ENCODE results near the gene RNF141. TPM values are rescaled to one million over a fixed set of nuclear protein-coding genes. Genes with fewer than 3 reads are reported as not detected.

The RNF141 gene
- total and polyA plus RNA-seq, 7 donors = 13.1 to 30.3 (median 22.8) TPM

DNA sequence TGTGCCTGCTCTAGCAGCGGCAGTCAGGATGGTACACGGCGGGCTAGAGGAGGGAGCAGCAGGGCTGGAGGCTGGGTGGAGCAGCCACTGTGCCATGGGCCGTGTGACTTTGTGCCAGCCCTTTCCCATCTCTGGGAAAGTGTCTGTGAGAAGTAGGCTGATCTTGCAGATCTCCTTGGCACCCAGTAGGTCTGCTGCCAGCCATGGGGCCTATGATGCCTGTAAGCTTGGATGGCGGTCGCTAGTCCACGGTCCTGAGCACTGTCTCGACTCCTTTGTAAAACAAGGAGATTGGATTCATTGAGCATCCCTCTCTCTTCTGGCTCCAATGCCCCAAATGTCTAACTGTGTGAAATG, 63.3 kb downstream of the RNF141 start:
- Histone ChIP-seq H3K36me3 (no peaks in the 10 kb centered on the region), H3K27ac (no peak overlapping the region), H3K9me3 (no peaks in the 10 kb centered on the region), H3K4me1 (no peaks in the 10 kb centered on the region), H3K27me3 (no peaks in the 10 kb centered on the region), H3K4me3 (no peak overlapping the region)
- no peak for DNase-seq
- intact Hi-C loops (cut with DNase I) = no loop called here
- TF ChIP-seq POLR2AphosphoS5 (IDR thresholded peaks at IDR 0.05) (no peak), POLR2A (IDR thresholded peaks at IDR 0.05) (no peak), EP300 (IDR thresholded peaks at IDR 0.05) (no peak)
- TF ChIP-seq, protein P1, sequence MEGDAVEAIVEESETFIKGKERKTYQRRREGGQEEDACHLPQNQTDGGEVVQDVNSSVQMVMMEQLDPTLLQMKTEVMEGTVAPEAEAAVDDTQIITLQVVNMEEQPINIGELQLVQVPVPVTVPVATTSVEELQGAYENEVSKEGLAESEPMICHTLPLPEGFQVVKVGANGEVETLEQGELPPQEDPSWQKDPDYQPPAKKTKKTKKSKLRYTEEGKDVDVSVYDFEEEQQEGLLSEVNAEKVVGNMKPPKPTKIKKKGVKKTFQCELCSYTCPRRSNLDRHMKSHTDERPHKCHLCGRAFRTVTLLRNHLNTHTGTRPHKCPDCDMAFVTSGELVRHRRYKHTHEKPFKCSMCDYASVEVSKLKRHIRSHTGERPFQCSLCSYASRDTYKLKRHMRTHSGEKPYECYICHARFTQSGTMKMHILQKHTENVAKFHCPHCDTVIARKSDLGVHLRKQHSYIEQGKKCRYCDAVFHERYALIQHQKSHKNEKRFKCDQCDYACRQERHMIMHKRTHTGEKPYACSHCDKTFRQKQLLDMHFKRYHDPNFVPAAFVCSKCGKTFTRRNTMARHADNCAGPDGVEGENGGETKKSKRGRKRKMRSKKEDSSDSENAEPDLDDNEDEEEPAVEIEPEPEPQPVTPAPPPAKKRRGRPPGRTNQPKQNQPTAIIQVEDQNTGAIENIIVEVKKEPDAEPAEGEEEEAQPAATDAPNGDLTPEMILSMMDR (IDR thresholded peaks at IDR 0.05) = no peak
- WGBS, 2 donors = 97 to 98% methylated on average over 8 of the region's 8 CpGs

DNA sequence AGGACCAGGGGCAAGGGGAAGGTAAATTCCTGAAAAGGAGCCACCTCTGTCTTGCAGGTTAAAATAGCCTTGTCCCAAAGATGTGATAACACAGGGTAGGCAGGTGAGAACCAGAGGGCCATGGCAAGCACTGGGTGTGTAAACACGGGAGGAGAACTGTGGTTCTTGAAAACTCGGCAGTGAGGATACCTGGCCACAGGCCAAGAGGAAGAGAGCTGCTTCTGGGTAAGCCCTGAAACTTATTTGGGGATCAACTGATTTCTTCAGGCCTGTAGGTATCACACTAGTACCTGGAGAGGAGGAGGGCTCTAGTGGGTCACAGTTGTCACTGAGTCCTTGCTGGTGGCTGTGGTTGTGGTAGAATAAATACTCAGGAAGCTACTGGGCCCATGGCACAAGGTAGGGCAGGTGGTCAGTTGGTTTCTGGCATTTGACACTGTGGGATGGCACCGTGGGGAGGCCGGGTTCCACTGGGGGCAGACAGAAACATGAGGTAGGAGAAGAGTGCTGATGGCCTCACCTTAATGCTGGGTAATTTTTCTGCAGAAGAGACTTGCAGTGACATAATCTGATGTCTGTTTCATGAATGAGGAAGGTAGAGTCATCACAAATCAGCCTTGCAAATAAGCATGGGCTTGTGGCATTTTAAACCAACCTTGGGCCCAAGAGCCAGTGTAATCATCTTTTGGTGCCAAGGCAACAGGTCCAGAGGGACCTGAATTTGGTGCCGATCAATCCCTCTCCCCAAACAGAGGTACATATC, 63.9 kb downstream of the RNF141 start:
- Histone ChIP-seq H3K9me3 (no peaks in the 10 kb centered on the region), H3K36me3 (no peaks in the 10 kb centered on the region), H3K27me3 (no peaks in the 10 kb centered on the region), H3K27ac (no peak overlapping the region), H3K4me3 (no peak overlapping the region), H3K4me1 (no peaks in the 10 kb centered on the region)
- DNase-seq = no peak
- intact Hi-C loops (cut with DNase I) = no loop called here
- TF ChIP-seq, protein P1 (IDR thresholded peaks at IDR 0.05) = no peak
- TF ChIP-seq POLR2AphosphoS5 (IDR thresholded peaks at IDR 0.05) (no peak), POLR2A (IDR thresholded peaks at IDR 0.05) (no peak), EP300 (IDR thresholded peaks at IDR 0.05) (no peak)
- 64 to 68% methylated on average over 5 of the region's 5 CpGs for WGBS, 2 donors

DNA sequence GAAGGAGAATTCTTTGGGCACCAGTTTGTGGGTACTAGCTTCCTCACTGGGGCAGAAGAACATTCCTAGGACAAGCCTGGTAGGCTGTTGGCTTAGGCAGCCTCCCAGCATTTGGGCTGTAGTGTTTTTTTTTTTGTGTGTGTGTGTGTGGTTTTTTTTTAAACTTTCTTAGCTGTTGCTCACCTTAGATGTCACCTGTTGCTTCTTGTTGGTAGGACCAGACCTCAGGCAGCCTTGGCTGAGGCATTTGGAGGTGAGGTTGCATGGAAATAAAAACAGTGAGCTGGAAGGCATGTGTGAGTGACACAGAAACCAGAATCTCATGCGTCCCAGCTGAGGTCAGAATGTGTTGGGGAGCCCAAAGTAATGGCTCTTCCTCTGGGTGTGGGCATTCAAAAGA, 64.6 kb downstream of the RNF141 start:
- Histone ChIP-seq H3K36me3 (no peaks in the 10 kb centered on the region), H3K4me3 (no peak overlapping the region), H3K9me3 (no peaks in the 10 kb centered on the region), H3K27ac (no peak overlapping the region), H3K4me1 (no peaks in the 10 kb centered on the region), H3K27me3 (no peaks in the 10 kb centered on the region)
- WGBS, 2 donors = 92 to 95% methylated on average over 1 of the region's 1 CpG
- intact Hi-C loops (cut with DNase I) = no loop called here
- no peak for DNase-seq
- TF ChIP-seq POLR2AphosphoS5 (IDR thresholded peaks at IDR 0.05) = no peak
- TF ChIP-seq EP300 (IDR thresholded peaks at IDR 0.05) = no peak
- TF ChIP-seq, protein P1 (IDR thresholded peaks at IDR 0.05) = no peak
- no peak for TF ChIP-seq POLR2A (IDR thresholded peaks at IDR 0.05)

DNA sequence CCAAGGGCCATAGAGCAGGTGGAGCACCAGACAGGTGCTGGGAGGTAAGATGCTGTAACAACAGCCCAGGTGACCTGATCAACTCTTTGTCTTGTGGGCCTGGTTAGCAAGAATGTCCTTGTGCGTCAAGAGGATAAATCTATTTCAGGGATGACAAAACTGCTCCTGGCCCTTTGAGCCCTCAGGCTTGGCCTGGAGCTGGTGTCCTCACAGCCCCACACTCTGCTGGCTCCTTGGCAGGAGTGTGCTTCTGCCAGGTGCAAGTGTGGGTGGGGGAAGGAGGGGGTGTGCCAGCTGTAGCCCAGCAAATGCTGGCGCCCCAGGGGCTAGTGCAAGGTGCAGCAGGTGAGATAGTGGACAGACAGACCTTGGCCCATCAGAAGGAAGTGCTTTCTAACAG, 66.4 kb downstream of the RNF141 start:
- Histone ChIP-seq H3K9me3 (no peaks in the 10 kb centered on the region), H3K36me3 (no peaks in the 10 kb centered on the region), H3K4me3 (no peak overlapping the region), H3K4me1 (no peaks in the 10 kb centered on the region), H3K27me3 (no peaks in the 10 kb centered on the region), H3K27ac (no peak overlapping the region)
- whole genome bisulfite sequencing, 2 donors = 83 to 92% methylated on average over 2 of the region's 2 CpGs
- no peak for DNase-seq
- intact Hi-C loops (cut with DNase I) = no loop called here
- TF ChIP-seq POLR2AphosphoS5 (IDR thresholded peaks at IDR 0.05) (no peak), POLR2A (IDR thresholded peaks at IDR 0.05) (no peak), EP300 (IDR thresholded peaks at IDR 0.05) (no peak)
- TF ChIP-seq, protein P1 (IDR thresholded peaks at IDR 0.05) = no peak

DNA sequence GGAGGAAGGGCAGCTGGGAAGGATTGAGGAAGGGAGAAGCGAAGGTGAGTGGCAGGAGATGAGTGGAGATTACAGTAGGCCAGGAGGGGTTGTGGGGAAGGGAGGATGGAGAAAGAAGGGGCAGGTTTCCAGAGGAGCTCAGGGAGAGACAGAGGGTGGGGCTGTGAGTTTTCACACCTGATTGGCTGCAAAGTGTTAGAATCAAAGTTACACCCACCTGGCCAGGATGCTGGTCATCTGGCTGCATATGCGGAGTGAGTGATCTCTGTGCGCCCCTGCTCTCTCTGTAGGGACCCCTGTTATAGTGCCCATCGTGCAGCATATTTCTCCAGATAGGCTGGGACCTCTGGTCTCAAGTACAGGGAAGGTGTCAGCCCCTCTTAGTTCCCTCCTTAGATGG, 67.6 kb downstream of the RNF141 start:
- no peak for DNase-seq
- no peak overlapping the region for H3K27ac ChIP-seq
- no peaks in the 10 kb centered on the region for H3K4me1 ChIP-seq
- intact Hi-C loops (cut with DNase I) = no loop called here
- H3K9me3 ChIP-seq = no peaks in the 10 kb centered on the region
- no peak overlapping the region for H3K4me3 ChIP-seq
- 92 to 94% methylated on average over 4 of the region's 4 CpGs for WGBS, 2 donors
- H3K27me3 ChIP-seq = no peaks in the 10 kb centered on the region
- TF ChIP-seq POLR2A (IDR thresholded peaks at IDR 0.05) (no peak), POLR2AphosphoS5 (IDR thresholded peaks at IDR 0.05) (no peak), EP300 (IDR thresholded peaks at IDR 0.05) (no peak)
- TF ChIP-seq, protein P1 (IDR thresholded peaks at IDR 0.05) = no peak
- no peaks in the 10 kb centered on the region for H3K36me3 ChIP-seq

All from sigmoid colon (tissue), 7 donors.